ENCODE data around the gene RBSN. TPM values are rescaled to one million over a fixed set of nuclear protein-coding genes. Genes with fewer than 3 reads are reported as not detected.
A peak's percentile ranks its signal among the peaks of the same experiment; 100 is the strongest.

The RBSN gene
- total RNA-seq, 1 donor from 2014 or later, result 29.7 TPM

DNA sequence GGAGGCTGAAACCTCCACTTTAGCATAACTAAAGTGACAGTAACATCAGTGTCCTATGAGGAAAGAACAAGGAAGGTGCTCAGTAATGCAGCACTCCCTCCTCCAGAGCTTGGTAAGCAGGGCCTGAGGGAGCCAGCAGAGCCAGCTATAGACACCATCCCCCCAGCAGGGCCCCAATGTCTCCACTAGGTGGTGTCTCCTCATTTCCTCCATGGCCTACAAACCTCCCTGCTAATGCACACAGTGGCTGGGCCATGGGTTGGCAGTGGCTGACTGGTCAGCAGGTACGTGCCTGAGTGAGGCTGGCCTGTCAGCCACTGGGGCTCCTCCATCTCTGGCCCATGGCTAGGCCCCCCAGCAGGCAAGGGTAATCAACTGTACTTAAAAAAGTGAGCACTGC, 47.4 kb downstream of the RBSN start:
- Histone ChIP-seq H3K4me3 (no peak overlapping the region), H3K27ac (no peak overlapping the region), H3K36me3 (peaks cover 73% of the 10 kb centered on the region), H3K27me3 (ENCODE audit: low read depth) (no peaks in the 10 kb centered on the region), H3K4me1 (no peaks in the 10 kb centered on the region), H3K9me3 (no peaks in the 10 kb centered on the region)
- DNase-seq (peak; percentile 53), ATAC-seq (peak; percentile 85 to 88)
- TF ChIP-seq, protein P1, sequence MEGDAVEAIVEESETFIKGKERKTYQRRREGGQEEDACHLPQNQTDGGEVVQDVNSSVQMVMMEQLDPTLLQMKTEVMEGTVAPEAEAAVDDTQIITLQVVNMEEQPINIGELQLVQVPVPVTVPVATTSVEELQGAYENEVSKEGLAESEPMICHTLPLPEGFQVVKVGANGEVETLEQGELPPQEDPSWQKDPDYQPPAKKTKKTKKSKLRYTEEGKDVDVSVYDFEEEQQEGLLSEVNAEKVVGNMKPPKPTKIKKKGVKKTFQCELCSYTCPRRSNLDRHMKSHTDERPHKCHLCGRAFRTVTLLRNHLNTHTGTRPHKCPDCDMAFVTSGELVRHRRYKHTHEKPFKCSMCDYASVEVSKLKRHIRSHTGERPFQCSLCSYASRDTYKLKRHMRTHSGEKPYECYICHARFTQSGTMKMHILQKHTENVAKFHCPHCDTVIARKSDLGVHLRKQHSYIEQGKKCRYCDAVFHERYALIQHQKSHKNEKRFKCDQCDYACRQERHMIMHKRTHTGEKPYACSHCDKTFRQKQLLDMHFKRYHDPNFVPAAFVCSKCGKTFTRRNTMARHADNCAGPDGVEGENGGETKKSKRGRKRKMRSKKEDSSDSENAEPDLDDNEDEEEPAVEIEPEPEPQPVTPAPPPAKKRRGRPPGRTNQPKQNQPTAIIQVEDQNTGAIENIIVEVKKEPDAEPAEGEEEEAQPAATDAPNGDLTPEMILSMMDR (IDR thresholded peaks at IDR 0.05), result peak; percentile 53
- intact Hi-C loops (cut with DNase I), result no loop called here

DNA sequence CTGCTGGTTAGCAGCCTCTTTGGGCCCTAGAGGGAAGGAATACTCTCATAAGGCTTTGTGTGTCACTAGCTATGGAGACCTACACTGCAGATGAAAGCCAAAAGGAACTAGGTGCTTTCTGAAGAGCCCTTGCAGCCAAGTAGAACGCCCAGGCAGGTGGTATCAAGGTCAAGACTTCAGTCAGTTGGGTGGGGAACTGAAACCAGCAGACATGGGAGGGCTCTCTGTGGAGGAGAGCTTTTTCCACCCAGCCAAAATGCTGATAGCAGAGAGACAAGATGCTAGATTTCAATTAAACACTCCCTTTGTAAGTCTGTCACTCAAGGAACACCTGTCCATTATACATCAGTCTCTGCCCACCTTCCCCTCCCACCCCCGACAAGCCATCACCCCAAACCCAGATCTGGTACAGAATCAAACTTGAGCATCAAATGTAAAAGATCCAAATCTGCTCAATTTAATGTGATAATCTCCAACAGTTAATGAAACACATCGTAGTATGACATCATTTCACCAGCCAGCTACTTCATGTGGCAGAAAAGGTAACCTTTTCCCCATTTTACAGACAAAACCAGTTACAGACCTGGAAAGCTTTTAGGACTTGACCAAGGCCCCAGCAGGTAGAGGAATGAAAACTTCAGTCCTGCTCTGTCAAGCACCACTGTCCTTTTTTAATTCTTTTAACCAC, 48.4 kb downstream of the RBSN start:
- DNase-seq (no peak), ATAC-seq (no peak)
- Histone ChIP-seq H3K4me3 (no peak overlapping the region), H3K36me3 (peaks cover 78% of the 10 kb centered on the region), H3K9me3 (no peaks in the 10 kb centered on the region), H3K4me1 (no peaks in the 10 kb centered on the region), H3K27me3 (ENCODE audit: low read depth) (no peaks in the 10 kb centered on the region), H3K27ac (no peak overlapping the region)
- intact Hi-C loops (cut with DNase I), result no loop called here
- TF ChIP-seq, protein P1 (IDR thresholded peaks at IDR 0.05), result no peak

DNA sequence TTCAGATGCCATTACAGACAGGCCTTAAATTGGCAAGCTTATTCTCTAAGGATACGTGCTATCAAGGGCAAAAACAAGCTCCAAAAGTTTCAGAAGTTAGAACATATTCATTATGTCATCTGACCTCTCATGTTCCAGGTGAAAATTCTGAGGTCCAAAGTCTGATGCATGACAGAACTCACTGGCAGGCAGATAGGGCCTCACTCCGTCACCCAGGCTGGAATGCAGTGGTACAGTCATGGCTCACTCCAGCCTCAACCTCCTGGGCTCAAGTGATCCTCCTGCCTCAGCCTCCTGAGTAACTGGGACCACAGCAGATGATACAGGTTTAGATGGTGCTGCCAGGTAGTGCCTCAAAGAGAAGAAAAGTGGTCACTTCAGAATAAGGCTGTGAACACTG, 49.4 kb downstream of the RBSN start:
- H3K4me3 ChIP-seq, result no peak overlapping the region
- H3K36me3 ChIP-seq, result peaks cover 88% of the 10 kb centered on the region
- no peaks in the 10 kb centered on the region for H3K9me3 ChIP-seq
- DNase-seq (no peak), ATAC-seq (no peak)
- H3K27me3 ChIP-seq (ENCODE audit: low read depth), result no peaks in the 10 kb centered on the region
- TF ChIP-seq, protein P1 (IDR thresholded peaks at IDR 0.05), result no peak
- peaks cover 2% of the 10 kb centered on the region for H3K4me1 ChIP-seq
- H3K27ac ChIP-seq, result no peak overlapping the region
- intact Hi-C loops (cut with DNase I), result no loop called here

DNA sequence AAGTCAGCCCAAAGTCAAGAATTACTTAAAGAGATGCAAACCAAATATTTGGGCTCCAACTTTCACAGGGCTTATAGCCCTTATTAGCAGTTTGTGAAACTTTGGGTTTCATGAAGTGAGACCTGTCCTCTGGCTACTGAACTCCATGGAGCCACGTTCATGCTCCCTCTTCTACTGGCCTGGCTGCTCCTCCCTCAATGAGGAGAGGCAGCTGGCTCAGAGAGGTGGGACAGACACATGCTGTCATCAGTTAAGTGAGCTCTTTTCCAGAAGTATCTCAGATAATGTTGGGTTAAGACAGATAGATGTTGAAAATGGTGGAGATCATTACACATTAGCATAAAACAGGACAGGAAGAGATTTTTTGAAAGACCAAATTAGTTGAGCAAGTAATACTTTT, 53.3 kb downstream of the RBSN start:
- H3K27ac ChIP-seq, result no peak overlapping the region
- no peaks in the 10 kb centered on the region for H3K27me3 ChIP-seq (ENCODE audit: low read depth)
- H3K4me3 ChIP-seq, result no peak overlapping the region
- no peak for DNase-seq
- H3K9me3 ChIP-seq, result no peaks in the 10 kb centered on the region
- TF ChIP-seq, protein P1 (IDR thresholded peaks at IDR 0.05), result no peak
- H3K36me3 ChIP-seq, result peaks cover 100% of the 10 kb centered on the region
- ATAC-seq, result no peak
- intact Hi-C loops (cut with DNase I), result no loop called here
- peaks cover 9% of the 10 kb centered on the region for H3K4me1 ChIP-seq

DNA sequence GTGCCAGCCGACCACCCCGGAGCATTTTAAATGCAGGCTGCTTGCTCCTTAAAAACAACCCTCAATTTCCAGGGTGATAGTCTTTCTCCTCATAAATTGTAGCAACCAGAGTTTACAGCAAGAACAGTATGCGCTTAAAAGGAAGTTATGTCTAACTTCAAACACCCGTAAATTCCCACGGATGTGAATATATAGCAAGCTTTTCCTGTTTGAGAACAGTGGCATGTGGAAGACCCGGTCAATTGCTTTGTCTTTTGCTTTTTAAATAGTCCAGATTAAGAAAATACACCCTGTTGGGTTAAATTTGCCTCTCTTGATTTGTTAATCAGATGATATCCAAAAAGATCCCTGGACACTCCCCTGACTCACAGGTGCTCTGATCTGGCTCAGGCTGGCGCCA, 54.6 kb downstream of the RBSN start:
- peaks cover 100% of the 10 kb centered on the region for H3K36me3 ChIP-seq
- H3K4me3 ChIP-seq, result no peak overlapping the region
- no peak overlapping the region for H3K27ac ChIP-seq
- ATAC-seq, result no peak
- no peak for DNase-seq
- intact Hi-C loops (cut with DNase I), result no loop called here
- H3K9me3 ChIP-seq, result no peaks in the 10 kb centered on the region
- H3K27me3 ChIP-seq (ENCODE audit: low read depth), result no peaks in the 10 kb centered on the region
- TF ChIP-seq, protein P1 (IDR thresholded peaks at IDR 0.05), result no peak
- peaks cover 9% of the 10 kb centered on the region for H3K4me1 ChIP-seq
